SK-N-SH (cell line): ENCODE measurements around the gene KNL1. TPM values are rescaled to one million over a fixed set of nuclear protein-coding genes. Genes with fewer than 3 reads are reported as not detected.

Source experiments
- CTCF ChIA-PET: fragments of 300-600, 350-600 bp; formaldehyde crosslinking; extraction: SDS; loops from one replicate; lab custom pipeline; 2021; lab: Yijun Ruan, JAX
- POLR2A ChIA-PET: fragments of 350-600 bp; sonication (Branson Sonifier 250); formaldehyde crosslinking; extraction: SDS; loops from one replicate; lab custom pipeline; 2020; ENCODE audit warnings: antibody characterized with exemption, inconsistent platforms; lab: Yijun Ruan, JAX
- DNase-seq: peaks from one replicate; pipeline ENCODE4 v3.0.0; 2012
- H2AFZ ChIP-seq: fragments of 200-600 bp; sonication (generic); 2 replicates; pipeline ENCODE4 v1.8.1; 2016; ENCODE audit warnings: antibody characterized with exemption, mild to moderate bottlenecking, low read depth
- H3F3A ChIP-seq: fragments of 200-600 bp; sonication (generic); replicated peaks from 2 replicates; pipeline ENCODE3; 2016; ENCODE audit warnings: antibody characterized with exemption, mild to moderate bottlenecking; ENCODE audit not compliant: insufficient read depth
- H3K27ac ChIP-seq, 2 experiments: fragments of 200-500 bp in 1 of 2; fragments of 200-600 bp in 1 of 2; sonication (Bioruptor generic) in 1 of 2; sonication (generic), shearing (Covaris generic) in 1 of 2; 2 replicates each; pipeline versions ENCODE4 v1.5.1 to v1.6.1; 2014 to 2016; ENCODE audit warnings: low read depth in 2 of 2, inconsistent platforms in 1 of 2, low read length in 1 of 2, mild to moderate bottlenecking in 1 of 2, mixed read lengths in 1 of 2
- H3K27me3 ChIP-seq: fragments of 200-600 bp; sonication (generic), shearing (Covaris generic); 2 replicates; pipeline ENCODE4 v1.6.1; 2016; ENCODE audit warnings: mixed run types; ENCODE audit not compliant: insufficient read depth
- H3K36me3 ChIP-seq, 2 experiments: fragments of 200-500 bp in 1 of 2; fragments of 200-600 bp in 1 of 2; sonication (Bioruptor generic) in 1 of 2; sonication (generic) in 1 of 2; replicated peaks in 1 of 2; 2 replicates each; pipeline versions ENCODE3 to v1.5.1; 2014 to 2016; ENCODE audit warnings: low read length in 1 of 2, mild to moderate bottlenecking in 1 of 2; ENCODE audit not compliant: insufficient read depth in 2 of 2, control insufficient read depth in 1 of 2
- H3K4me1 ChIP-seq, 2 experiments: fragments of 200-500 bp in 1 of 2; fragments of 200-600 bp in 1 of 2; sonication (Bioruptor generic) in 1 of 2; sonication (generic), shearing (Covaris generic) in 1 of 2; 2 replicates each; pipeline versions ENCODE4 v1.5.1 to v1.6.1; 2014 to 2016; ENCODE audit warnings: low read depth in 1 of 2, low read length in 1 of 2, mixed run types in 1 of 2; ENCODE audit not compliant: insufficient read depth in 2 of 2, control insufficient read depth in 1 of 2
- H3K4me2 ChIP-seq: fragments of 200-600 bp; sonication (generic), shearing (Covaris generic); 2 replicates; pipeline ENCODE4 v1.6.1; 2017; ENCODE audit warnings: mixed run types
- H3K4me3 ChIP-seq, 2 experiments: fragments of 200-500 bp in 1 of 2; fragments of 200-600 bp in 1 of 2; sonication (Bioruptor generic) in 1 of 2; sonication (generic), shearing (Covaris generic) in 1 of 2; 2 replicates each; pipeline versions ENCODE4 v1.5.1 to v1.8.1; 2014 to 2016; ENCODE audit warnings: low read depth in 2 of 2, inconsistent platforms in 1 of 2, low read length in 1 of 2, mild to moderate bottlenecking in 1 of 2, mixed read lengths in 1 of 2, moderate library complexity in 1 of 2
- H3K79me2 ChIP-seq: fragments of 200-600 bp; sonication (generic); 2 replicates; pipeline ENCODE4 v1.8.1; 2017; ENCODE audit warnings: mild to moderate bottlenecking; ENCODE audit not compliant: insufficient read depth
- H3K9ac ChIP-seq: fragments of 200-600 bp; sonication (generic); 2 replicates; pipeline ENCODE4 v1.6.1; 2017; ENCODE audit warnings: mixed run types
- H3K9me2 ChIP-seq: fragments of 200-600 bp; sonication (generic); 2 replicates; pipeline ENCODE4 v1.6.1; 2017; ENCODE audit warnings: mixed run types
- H3K9me3 ChIP-seq: fragments of 200-600 bp; sonication (generic); 2 replicates; pipeline ENCODE4 v1.6.1; 2017; ENCODE audit warnings: mixed run types, mild to moderate bottlenecking, moderate library complexity
- H4K20me1 ChIP-seq: fragments of 200-600 bp; sonication (generic); 2 replicates; pipeline ENCODE4 v1.6.1; 2017; ENCODE audit warnings: mild to moderate bottlenecking, mixed run types; ENCODE audit not compliant: insufficient read depth
- CHD2 ChIP-seq: fragments of 150-350 bp; IDR thresholded peaks from 2 replicates; pipeline ENCODE4 v1.6.1; 2018; ENCODE audit warnings: low read length; ENCODE audit not compliant: partially characterized antibody
- ELF1 ChIP-seq: IDR thresholded peaks from 2 replicates; pipeline ENCODE4 v1.4.0; 2012
- FOSL2 ChIP-seq: IDR thresholded peaks from 2 replicates; pipeline ENCODE4 v1.4.0; 2012; ENCODE audit warnings: low read depth, mild to moderate bottlenecking, moderate library complexity, borderline replicate concordance
- FOXJ3 ChIP-seq: sonication (generic); formaldehyde crosslinking; IDR thresholded peaks from 2 replicates; pipeline ENCODE4 v1.5.1; 2020; ENCODE audit warnings: mild to moderate bottlenecking, missing genetic modification reagents
- GABPA ChIP-seq: IDR thresholded peaks from 2 replicates; pipeline ENCODE4 v1.4.0; 2012; ENCODE audit warnings: low read depth, mild to moderate bottlenecking
- GATA2 ChIP-seq: sonication (generic); formaldehyde crosslinking; IDR thresholded peaks from 2 replicates; pipeline ENCODE4 v1.5.0; 2020; ENCODE audit warnings: mild to moderate bottlenecking, missing genetic modification reagents
- NFIC ChIP-seq: IDR thresholded peaks from 2 replicates; pipeline ENCODE4 v1.4.0; 2012; ENCODE audit warnings: borderline replicate concordance
- POLR2AphosphoS5 ChIP-seq: IDR thresholded peaks from 2 replicates; pipeline ENCODE4 v1.6.1; 2012; ENCODE audit warnings: low read depth, low read length
- RCOR1 ChIP-seq: fragments of 150-350 bp; IDR thresholded peaks from 2 replicates; pipeline ENCODE4 v1.6.1; 2017; ENCODE audit warnings: antibody characterized with exemption, low read length
- SIN3A ChIP-seq: IDR thresholded peaks from 2 replicates; pipeline ENCODE4 v1.6.1; 2012; ENCODE audit warnings: low read depth, mild to moderate bottlenecking, low read length, moderate library complexity, borderline replicate concordance
- TEAD4 ChIP-seq: IDR thresholded peaks from 2 replicates; pipeline ENCODE4 v1.4.0; 2012; ENCODE audit warnings: mild to moderate bottlenecking, borderline replicate concordance; ENCODE audit not compliant: insufficient read depth
- WGBS: methylation state at CpG from one replicate; pipeline ENCODE4 v1.1.6; 2017; ENCODE audit warnings: low lambda C conversion rate; 5-methylcytosine and 5-hydroxymethylcytosine counted together
- polyA plus RNA-seq, 3 experiments: library from polyadenylated mRNA; depleted of rRNA; stranded (reverse); fragments of >200 nt; gene quantifications; 2 replicates each; pipeline ENCODE4 v1.2.3, GENCODE V29; 2012
- TF ChIP-seq, protein P1 (sequence below): IDR thresholded peaks from 2 replicates; pipeline ENCODE4 v1.4.0; 2012; ENCODE audit warnings: low read depth
- TF ChIP-seq, protein P2 (sequence below): IDR thresholded peaks from 2 replicates; pipeline ENCODE4; 2012
- TF ChIP-seq, protein P3 (sequence below): fragments of 150-350 bp; IDR thresholded peaks from 2 replicates; pipeline ENCODE4 v1.6.1; 2017; ENCODE audit warnings: antibody characterized with exemption, low read length, low read depth, borderline replicate concordance
- TF ChIP-seq, protein P4 (sequence below): fragments of 150-350 bp; IDR thresholded peaks from 2 replicates; pipeline ENCODE4 v1.6.1; 2016; ENCODE audit warnings: mild to moderate bottlenecking, low read depth, low read length
- TF ChIP-seq, protein P5 (sequence below): IDR thresholded peaks from 2 replicates; pipeline ENCODE4 v1.4.0; 2012; ENCODE audit warnings: low read depth, borderline replicate concordance
- TF ChIP-seq, protein P6 (sequence below): IDR thresholded peaks from 2 replicates; pipeline ENCODE4 v1.6.1; 2012; ENCODE audit warnings: mild to moderate bottlenecking, low read depth, low read length, moderate library complexity

KNL1 gene, protein sequence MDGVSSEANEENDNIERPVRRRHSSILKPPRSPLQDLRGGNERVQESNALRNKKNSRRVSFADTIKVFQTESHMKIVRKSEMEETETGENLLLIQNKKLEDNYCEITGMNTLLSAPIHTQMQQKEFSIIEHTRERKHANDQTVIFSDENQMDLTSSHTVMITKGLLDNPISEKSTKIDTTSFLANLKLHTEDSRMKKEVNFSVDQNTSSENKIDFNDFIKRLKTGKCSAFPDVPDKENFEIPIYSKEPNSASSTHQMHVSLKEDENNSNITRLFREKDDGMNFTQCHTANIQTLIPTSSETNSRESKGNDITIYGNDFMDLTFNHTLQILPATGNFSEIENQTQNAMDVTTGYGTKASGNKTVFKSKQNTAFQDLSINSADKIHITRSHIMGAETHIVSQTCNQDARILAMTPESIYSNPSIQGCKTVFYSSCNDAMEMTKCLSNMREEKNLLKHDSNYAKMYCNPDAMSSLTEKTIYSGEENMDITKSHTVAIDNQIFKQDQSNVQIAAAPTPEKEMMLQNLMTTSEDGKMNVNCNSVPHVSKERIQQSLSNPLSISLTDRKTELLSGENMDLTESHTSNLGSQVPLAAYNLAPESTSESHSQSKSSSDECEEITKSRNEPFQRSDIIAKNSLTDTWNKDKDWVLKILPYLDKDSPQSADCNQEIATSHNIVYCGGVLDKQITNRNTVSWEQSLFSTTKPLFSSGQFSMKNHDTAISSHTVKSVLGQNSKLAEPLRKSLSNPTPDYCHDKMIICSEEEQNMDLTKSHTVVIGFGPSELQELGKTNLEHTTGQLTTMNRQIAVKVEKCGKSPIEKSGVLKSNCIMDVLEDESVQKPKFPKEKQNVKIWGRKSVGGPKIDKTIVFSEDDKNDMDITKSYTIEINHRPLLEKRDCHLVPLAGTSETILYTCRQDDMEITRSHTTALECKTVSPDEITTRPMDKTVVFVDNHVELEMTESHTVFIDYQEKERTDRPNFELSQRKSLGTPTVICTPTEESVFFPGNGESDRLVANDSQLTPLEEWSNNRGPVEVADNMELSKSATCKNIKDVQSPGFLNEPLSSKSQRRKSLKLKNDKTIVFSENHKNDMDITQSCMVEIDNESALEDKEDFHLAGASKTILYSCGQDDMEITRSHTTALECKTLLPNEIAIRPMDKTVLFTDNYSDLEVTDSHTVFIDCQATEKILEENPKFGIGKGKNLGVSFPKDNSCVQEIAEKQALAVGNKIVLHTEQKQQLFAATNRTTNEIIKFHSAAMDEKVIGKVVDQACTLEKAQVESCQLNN (N-terminal part only)
- polyA plus RNA-seq (2012; rRNA removed): 1.6 and 2.0 TPM in 2 replicates
- polyA plus RNA-seq (2012; cell fraction: cytosol; rRNA removed): 2.3 and 2.6 TPM in 2 replicates
- 1.2 and 3.0 TPM in 2 replicates for polyA plus RNA-seq (2012; cell fraction: nucleus; rRNA removed)

DNA sequence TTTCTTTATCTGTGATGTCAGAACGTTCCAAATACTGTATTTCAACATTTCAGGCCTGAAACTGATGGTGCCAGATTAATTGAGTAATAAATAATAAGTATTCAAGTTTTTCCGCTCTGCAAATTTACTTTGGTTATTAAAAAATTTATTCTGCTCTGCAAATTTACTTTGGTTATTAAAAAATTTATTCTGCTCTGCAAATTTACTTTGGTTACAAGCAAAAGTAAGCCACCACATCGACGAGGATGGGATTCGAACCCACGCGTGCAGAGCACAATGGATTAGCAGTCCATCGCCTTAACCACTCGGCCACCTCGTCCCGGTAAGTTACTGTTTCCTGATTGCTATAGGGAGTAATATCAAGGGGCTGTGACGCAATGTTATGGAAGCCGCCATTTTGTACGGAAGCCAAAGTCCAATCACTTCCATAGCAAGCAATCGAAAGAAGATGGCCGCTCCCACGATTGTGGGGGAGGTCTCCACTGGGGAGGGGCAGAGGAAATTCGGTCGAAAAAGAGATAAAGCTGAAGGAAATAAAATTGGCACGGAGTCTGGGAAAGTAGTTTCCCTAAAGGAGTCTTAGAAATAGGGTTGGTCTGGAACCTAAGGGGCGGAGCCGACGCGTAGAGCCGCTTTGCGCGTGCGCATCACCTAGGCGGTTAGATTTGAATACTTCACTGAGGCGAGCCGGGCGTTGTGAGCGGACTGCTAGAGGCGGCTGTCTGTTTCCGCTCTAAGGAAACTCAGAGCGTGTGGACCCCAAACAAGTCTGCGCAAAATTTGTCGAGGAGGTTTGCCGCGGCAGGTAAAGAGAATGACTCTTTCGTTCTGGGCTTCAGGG is at the start of gene KNL1:
TSS of gene KNL1 (plus strand) at position 662 of the 841 bp plus-strand sequence. CDS start 8,683 bp downstream, outside the sequence.
- H3K79me2 ChIP-seq: peaks cover 44% of the 10 kb centered on the region
- H3K36me3 ChIP-seq: no peaks in the 10 kb centered on the region
- H2AFZ ChIP-seq: peak within 1 kb of the TSS; percentile 95
- WGBS: 3% methylated on average over 29 of the region's 41 CpGs
- no peaks in the 10 kb centered on the region for H3K27me3 ChIP-seq
- ChIA-PET CTCF (interaction anchor here (1.2 to 1.3 kb wide), 2 partner anchors 74 to 264 kb away, joined by 5 read pairs; no protein-coding TSS in a partner anchor), POLR2A (interaction anchor here (0.9 kb wide), 1 partner anchor 101 kb away, joined by 3 read pairs; the partner anchor contains the start of gene RAD51)
- H3F3A ChIP-seq: peaks cover 5% of the 10 kb centered on the region
- peak; percentile 86 for DNase-seq
- peak within 1 kb of the TSS; percentile 73 for H3K4me2 ChIP-seq
- H3K27ac ChIP-seq: peak within 1 kb of the TSS; percentile 96 to 97
- no peaks in the 10 kb centered on the region for H3K4me1 ChIP-seq
- H3K9me2 ChIP-seq: no peaks in the 10 kb centered on the region
- no peaks in the 10 kb centered on the region for H3K9me3 ChIP-seq
- peak within 1 kb of the TSS; percentile 99 for H3K9ac ChIP-seq
- H3K4me3 ChIP-seq: peak within 1 kb of the TSS; percentile 70 to 89
- H4K20me1 ChIP-seq: no peaks in the 10 kb centered on the region
- TF ChIP-seq GABPA (no peak; the same call in none of the 2 replicates), RCOR1 (no peak), POLR2AphosphoS5 (peak; percentile 36; the same call in 1 of the 2 replicates), ELF1 (no peak), SIN3A (peak; percentile 98), NFIC (no peak), FOXJ3 (CRISPR knock-in tag) (0 out of 2 replicates have a peak, but pooled peaks have one; percentile 49), GATA2 (no peak), TEAD4 (peak; percentile 97), CHD2 (peak; percentile 82), FOSL2 (peak; percentile 76; the same call in 1 of the 2 replicates)
- TF ChIP-seq, protein P1, sequence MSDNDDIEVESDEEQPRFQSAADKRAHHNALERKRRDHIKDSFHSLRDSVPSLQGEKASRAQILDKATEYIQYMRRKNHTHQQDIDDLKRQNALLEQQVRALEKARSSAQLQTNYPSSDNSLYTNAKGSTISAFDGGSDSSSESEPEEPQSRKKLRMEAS: peak; percentile 94
- TF ChIP-seq, protein P2, sequence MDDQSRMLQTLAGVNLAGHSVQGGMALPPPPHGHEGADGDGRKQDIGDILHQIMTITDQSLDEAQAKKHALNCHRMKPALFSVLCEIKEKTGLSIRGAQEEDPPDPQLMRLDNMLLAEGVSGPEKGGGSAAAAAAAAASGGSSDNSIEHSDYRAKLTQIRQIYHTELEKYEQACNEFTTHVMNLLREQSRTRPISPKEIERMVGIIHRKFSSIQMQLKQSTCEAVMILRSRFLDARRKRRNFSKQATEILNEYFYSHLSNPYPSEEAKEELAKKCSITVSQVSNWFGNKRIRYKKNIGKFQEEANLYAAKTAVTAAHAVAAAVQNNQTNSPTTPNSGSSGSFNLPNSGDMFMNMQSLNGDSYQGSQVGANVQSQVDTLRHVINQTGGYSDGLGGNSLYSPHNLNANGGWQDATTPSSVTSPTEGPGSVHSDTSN: no peak
- TF ChIP-seq, protein P3, sequence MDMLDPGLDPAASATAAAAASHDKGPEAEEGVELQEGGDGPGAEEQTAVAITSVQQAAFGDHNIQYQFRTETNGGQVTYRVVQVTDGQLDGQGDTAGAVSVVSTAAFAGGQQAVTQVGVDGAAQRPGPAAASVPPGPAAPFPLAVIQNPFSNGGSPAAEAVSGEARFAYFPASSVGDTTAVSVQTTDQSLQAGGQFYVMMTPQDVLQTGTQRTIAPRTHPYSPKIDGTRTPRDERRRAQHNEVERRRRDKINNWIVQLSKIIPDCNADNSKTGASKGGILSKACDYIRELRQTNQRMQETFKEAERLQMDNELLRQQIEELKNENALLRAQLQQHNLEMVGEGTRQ: no peak
- TF ChIP-seq, protein P4, sequence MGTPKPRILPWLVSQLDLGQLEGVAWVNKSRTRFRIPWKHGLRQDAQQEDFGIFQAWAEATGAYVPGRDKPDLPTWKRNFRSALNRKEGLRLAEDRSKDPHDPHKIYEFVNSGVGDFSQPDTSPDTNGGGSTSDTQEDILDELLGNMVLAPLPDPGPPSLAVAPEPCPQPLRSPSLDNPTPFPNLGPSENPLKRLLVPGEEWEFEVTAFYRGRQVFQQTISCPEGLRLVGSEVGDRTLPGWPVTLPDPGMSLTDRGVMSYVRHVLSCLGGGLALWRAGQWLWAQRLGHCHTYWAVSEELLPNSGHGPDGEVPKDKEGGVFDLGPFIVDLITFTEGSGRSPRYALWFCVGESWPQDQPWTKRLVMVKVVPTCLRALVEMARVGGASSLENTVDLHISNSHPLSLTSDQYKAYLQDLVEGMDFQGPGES: no peak; the same call in 1 of the 2 replicates
- TF ChIP-seq, protein P5, sequence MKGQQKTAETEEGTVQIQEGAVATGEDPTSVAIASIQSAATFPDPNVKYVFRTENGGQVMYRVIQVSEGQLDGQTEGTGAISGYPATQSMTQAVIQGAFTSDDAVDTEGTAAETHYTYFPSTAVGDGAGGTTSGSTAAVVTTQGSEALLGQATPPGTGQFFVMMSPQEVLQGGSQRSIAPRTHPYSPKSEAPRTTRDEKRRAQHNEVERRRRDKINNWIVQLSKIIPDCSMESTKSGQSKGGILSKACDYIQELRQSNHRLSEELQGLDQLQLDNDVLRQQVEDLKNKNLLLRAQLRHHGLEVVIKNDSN: no peak
- TF ChIP-seq, protein P6, sequence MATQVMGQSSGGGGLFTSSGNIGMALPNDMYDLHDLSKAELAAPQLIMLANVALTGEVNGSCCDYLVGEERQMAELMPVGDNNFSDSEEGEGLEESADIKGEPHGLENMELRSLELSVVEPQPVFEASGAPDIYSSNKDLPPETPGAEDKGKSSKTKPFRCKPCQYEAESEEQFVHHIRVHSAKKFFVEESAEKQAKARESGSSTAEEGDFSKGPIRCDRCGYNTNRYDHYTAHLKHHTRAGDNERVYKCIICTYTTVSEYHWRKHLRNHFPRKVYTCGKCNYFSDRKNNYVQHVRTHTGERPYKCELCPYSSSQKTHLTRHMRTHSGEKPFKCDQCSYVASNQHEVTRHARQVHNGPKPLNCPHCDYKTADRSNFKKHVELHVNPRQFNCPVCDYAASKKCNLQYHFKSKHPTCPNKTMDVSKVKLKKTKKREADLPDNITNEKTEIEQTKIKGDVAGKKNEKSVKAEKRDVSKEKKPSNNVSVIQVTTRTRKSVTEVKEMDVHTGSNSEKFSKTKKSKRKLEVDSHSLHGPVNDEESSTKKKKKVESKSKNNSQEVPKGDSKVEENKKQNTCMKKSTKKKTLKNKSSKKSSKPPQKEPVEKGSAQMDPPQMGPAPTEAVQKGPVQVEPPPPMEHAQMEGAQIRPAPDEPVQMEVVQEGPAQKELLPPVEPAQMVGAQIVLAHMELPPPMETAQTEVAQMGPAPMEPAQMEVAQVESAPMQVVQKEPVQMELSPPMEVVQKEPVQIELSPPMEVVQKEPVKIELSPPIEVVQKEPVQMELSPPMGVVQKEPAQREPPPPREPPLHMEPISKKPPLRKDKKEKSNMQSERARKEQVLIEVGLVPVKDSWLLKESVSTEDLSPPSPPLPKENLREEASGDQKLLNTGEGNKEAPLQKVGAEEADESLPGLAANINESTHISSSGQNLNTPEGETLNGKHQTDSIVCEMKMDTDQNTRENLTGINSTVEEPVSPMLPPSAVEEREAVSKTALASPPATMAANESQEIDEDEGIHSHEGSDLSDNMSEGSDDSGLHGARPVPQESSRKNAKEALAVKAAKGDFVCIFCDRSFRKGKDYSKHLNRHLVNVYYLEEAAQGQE: no peak
